Stimulated activated CD8-positive, alpha-beta memory T cell treated with anti-CD3 and anti-CD28 coated beads, Interleukin-4, amount 100 ng/mL, for 48 hours (primary cell): ENCODE results near the gene AGT.
"Not testable (repeated sequence)": the region's sequence is repeated elsewhere in the genome, so short reads cannot be mapped to it uniquely, and the experiment has no call there.

Experiments
- DNase-seq: peaks from one replicate; pipeline ENCODE4 v3.0.0-alpha.2; 2020

The AGT gene

DNA sequence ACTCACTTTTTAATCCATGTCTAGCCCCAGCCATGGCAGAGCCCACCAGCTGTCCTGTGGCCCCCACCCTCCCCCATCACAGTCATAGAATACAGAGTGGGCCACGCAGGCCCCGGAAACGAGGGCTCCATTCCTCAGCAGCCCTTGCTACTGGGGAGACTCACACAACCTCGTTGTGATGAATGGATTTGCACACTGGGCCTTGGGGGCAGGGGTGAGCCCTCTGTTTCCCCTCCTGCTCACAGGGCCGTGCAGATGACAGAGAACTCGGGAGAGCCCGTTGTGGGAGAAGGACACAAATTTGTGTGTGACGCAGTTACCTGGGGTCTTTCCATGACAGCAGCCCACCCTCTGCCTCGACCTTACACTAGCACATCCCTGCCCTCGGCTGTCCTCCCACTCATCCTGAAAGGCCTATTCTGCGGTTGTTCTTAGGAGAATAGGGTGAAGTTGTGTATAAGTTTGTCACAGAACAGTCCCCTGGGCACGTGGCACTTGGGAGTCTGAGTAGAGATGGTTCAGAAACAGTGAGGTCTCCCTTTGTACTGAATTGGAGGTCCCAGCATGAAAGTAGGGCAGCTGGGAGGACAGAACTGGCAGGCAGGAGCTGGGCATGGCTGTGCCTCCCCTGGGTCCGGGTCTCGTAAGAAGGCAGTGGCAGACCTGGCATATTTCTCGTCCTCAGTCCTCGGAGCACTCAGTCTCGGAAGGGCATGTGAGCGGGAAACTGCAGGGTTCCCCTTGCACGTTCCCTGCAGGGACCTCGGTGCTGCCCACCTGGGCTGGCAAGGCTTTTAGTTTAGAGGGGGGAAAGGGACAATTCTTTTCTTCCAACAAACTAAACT lies 6.8 kb downstream of the AGT start:
- DNase-seq, result no peak

DNA sequence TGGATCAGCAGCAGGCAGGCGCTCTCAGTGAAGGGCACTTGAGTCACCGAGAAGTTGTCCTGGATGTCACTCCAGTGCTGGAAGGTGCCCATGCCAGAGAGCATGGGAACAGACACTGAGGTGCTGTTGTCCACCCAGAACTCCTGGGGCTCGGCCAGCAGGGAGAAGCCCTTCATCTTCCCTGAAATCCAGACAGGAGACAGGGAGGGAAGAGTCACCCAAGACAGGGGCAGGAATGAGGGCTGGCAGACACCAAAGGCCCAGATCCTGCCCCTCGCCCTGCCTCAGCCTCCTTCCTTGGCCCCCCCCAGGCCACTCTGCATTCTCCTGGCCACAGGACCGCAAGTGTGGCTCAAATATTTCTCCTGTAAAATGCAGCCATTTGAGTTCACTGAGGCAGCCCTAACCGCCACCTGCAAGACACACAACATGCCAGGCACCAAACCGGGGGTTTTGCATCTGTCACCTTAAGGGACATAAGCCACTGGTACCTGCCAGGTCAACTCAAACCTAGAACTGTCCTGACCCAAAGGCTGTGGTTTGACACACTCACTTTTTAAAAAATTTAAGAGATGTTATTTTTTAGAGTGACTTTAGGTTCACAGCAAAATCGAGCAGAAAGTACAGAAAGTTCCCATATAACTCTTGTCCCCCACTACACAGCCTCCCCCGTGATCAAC lies 7.8 kb downstream of the AGT start:
- DNase-seq, result no peak

GRCh38 chr1:230705289-230706019 lies 8.5 kb downstream of the AGT start:
- DNase-seq, result no peak

DNA sequence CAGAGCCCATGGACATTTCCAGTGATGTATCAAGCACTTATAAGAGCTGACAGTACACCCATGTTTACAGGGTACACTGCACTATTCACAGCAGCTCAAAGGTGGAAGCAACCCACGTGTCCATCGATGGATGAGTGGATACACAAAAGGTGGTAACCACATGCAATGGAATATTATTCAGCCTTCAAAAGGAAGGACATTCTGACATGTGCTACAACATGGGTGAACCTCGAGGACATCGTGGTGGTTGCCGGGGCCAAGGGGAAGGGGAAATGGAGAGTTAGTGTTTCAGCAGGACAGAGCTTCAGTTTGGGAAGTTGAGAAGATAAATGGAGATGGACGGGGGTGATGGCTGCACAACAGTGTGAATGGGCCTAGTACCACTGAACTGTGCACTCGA lies 9.1 kb downstream of the AGT start:
- no peak for DNase-seq

GRCh38 chr1:230703679-230704385 lies 10.1 kb downstream of the AGT start:
- no peak for DNase-seq

DNA sequence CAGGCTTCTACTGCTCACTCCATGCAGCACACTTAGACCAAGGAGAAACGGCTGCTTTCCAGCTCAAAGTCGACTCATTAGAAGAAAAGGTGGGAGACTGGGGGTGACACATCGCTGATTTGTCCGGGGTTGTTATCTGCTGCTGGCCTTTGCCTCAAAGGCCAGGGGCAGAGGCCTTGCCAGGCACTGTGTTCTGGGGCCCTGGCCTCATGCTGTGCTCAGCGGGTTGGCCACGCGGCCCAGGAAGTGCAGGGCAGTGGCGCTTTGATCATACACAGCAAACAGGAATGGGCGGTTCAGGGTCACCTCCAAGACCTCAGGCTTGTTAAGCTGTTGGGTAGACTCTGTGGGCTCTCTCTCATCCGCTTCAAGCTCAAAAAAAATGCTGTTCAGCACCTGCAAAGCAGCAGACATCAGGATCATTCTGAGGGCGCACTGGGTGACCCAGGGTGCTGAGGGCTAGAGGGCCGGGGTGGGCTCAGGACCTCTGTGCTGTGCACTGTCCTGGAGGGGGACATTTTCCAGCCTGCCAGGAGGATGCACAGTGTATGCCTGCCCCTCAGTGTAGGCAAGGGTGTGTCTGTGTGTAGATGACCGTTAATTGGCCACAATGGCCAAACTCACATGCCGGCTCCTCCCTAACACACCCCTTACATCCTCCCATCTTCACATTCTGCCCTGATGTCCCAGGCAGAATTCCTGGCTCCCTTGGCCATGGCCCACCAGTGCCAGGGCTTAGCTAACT lies 10.8 kb downstream of the AGT start:
- no peak for DNase-seq

GRCh38 chr1:230701895-230702768 lies 11.8 kb downstream of the AGT start:
- no peak for DNase-seq

DNA sequence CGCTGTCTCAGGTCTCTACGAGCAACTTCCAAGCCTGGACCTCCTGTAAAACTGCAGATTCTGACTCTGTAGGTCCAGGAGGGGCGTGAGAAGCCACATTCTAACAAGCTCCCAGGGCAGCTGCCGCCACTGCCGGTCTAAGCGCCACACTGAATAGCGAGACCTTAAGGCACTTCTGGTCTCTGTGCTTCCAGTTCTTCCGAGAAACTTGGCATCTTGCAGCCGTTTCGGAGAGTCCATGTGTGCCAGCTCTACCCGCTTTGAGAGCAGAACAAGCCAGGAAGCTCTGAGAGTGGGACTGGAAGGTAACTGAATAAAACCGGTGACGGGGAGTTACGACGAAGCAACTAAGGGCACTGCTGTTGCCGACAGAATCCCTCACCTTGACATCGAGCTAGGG lies 12.5 kb downstream of the AGT start:
- DNase-seq, result no peak

GRCh38 chr1:230700132-230700531 lies 13.8 kb downstream of the AGT start:
- DNase-seq, result no peak

DNA sequence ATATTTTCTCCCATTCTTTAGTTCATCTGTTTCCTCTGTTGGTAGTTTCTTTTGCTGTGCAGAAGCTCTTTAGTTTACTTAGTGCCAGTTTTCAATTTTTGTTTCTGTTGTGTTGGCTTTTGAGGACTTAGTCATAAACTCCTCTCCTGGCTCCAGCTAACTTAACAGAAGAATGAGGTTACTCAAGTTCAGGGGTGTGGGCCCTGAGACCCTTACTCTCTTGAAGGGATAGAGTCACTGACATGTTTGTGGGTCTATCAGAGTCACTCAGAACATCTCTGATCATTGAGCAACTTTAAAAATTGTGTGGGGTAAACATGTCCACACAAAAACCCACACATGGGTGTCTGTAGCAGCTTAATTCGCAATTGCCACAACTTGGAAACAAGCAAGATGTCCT lies 14.2 kb downstream of the AGT start:
- DNase-seq, result no peak

GRCh38 chr1:230698964-230699363 lies 15.0 kb downstream of the AGT start:
- DNase-seq, result not testable (repeated sequence)

GRCh38 chr1:230698130-230698529 lies 15.8 kb downstream of the AGT start:
- no peak for DNase-seq

DNA sequence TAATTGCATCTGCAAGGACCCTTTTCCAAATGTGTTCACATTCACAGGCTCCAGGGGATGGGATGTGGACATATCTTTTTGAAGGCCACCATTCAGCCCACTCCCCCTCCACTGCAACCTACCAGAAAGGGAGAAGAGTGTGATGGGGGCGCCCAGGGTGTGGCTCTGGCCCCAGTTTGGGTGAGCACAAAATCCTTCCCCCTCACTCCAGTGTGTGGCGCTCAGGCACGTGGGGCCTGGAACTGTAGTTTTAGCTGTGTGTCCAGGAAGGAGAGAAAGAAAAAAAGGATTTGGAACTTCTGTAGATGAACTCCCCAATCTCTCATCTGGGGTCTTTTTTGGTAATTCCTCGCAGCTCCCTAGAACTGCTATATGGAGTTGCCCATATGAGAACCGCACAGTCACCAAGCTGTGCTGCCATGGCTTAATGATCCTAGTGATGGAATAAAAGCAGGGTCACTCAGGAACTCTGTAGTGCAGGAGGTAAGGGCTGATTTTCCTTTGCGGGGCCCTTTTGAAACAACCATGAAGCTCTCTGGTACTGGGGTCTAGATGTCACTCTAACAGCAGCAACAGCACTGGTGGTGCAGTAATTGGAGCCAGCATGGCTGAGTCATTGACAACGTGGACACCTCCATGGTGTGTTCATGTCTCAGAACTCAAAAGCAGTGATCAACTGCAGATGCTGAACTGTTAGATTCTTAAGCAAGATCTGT lies 17.0 kb downstream of the AGT start:
- DNase-seq, result no peak

- DNase-seq, result no peak
These were observed 17.7 kb downstream of the AGT start for GRCh38 chr1:230696218-230696617.

- DNase-seq, result no peak
These were observed 18.9 kb downstream of the AGT start for GRCh38 chr1:230694991-230695390.

- no peak for DNase-seq
These were observed 19.5 kb downstream of the AGT start for GRCh38 chr1:230694464-230694863.

DNA sequence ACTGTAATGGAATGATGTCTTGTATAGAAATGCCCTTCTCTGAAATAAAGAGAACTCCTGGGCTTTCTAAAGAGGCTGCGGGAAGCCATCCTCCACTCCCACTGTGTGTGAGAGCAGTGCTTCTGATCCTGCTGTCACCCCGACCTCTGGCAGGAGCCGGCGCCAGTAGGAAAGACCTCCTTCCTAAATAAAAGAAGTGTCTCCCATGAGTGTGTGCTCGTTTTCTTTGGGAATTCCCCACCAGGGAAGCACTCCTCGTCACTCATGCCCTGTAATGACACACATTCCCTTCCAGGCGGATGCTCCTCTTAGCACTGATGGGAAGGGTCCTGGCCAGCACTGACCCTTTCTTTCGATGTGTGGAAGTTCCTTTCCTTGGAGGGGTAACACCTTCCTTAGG lies 20.1 kb downstream of the AGT start:
- DNase-seq, result no peak

DNA sequence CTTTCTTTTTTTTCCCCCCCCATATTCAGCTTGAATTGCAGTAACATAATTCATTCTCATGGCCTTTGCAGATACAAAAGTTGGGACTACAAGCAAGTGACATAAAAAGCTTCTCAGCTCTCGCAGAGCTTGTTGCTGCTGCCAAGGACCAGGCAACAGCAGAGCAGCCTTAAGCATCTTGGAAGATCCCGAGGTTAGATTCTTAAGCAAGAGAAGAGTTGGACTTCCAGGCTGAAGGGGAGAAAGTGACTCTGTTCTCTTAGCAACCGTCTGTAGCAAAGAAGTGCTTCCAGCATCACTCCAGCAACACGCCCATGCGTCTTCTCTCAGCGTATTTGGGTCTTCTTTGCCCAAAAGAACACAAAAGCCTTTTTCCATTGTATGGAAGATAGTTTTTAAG lies 20.7 kb downstream of the AGT start:
- DNase-seq, result no peak

GRCh38 chr1:230691615-230692014 lies 22.3 kb downstream of the AGT start:
- DNase-seq, result no peak

- DNase-seq, result no peak
These were observed 23.8 kb downstream of the AGT start for GRCh38 chr1:230690101-230690500.

DNA sequence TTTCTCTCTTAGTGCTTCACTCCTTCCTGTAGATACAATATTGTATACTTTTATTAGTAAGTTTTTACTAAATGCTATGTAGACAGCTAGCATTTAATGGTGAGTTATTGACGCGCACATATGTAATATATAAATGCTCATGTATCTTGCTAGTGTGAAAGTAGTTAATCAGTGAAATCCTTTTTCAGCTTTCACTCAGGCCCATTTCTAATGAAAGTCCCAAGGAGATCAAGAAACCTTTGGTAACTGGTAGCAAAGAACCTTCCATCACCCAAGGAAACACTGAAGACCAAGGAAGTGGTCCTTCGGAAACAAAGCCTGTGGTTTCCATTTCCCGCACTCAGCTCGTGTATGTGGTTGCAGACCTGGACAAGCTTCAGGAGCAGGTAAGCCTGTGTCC lies 27.2 kb downstream of the AGT start:
- no peak for DNase-seq
